Neutrophil (primary cell): Measurements from ENCODE around the gene ABCB1.

ENCODE experiments used
- H3K27ac ChIP-seq: fragments of 200-600 bp; sonication (generic); 2 replicates; pipeline ENCODE4 v1.5.1; 2016; ENCODE audit warnings: mild to moderate bottlenecking, moderate library complexity
- H3K27me3 ChIP-seq: fragments of 200-600 bp; sonication (generic); 2 replicates; pipeline ENCODE4 v1.6.0; 2016; ENCODE audit warnings: mild to moderate bottlenecking
- H3K36me3 ChIP-seq: fragments of 200-600 bp; sonication (generic); 2 replicates; pipeline ENCODE4 v1.5.1; 2017
- H3K4me1 ChIP-seq, 2 experiments: fragments of 200-600 bp in 1 of 2; sonication (generic) in 1 of 2; 1 replicate in 1 of 2; 2 replicates in 1 of 2; pipeline versions ENCODE4 v1.5.1 to v1.6.1; 2013 to 2016; ENCODE audit warnings: low read depth in 1 of 2, low read length in 1 of 2, mild to moderate bottlenecking in 1 of 2, moderate library complexity in 1 of 2; ENCODE audit not compliant: control insufficient read depth in 1 of 2, insufficient read depth in 1 of 2
- H3K4me3 ChIP-seq, 2 experiments: fragments of 200-600 bp in 1 of 2; sonication (generic) in 1 of 2; 1 replicate in 1 of 2; 2 replicates in 1 of 2; pipeline ENCODE4 v1.5.1; 2013 to 2016; ENCODE audit warnings: low read depth in 1 of 2, low read length in 1 of 2, mild to moderate bottlenecking in 1 of 2, moderate library complexity in 1 of 2
- H3K9me3 ChIP-seq: fragments of 200-600 bp; sonication (generic); 2 replicates; pipeline ENCODE4 v1.5.1; 2016
- TF ChIP-seq, protein P1 (sequence below): fragments of 200-600 bp; sonication (generic); IDR thresholded peaks from 2 replicates; pipeline ENCODE4 v1.5.1; 2016; ENCODE audit warnings: antibody characterized with exemption

Gene ABCB1

DNA sequence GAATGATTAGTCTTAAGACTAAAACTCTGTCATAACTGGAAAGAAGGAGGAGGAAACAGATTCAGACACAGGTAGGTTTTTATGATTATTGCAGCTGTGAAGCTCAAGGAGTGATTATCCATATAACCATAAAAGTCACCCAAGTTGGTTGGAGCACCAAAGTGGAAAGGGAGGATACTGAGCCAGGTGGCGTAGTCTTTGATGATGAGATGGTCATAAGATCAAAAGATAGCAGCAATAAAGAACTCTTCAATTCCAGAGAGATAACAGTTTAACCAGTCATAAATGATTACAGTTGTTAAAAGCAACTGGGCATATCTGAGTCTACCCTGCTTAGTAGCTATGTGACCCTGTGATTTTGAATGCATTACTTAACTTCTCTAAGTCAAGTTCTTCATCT, 8.4 kb downstream of the ABCB1 start:
- Histone ChIP-seq H3K9me3 (no peaks in the 10 kb centered on the region), H3K36me3 (no peaks in the 10 kb centered on the region), H3K27me3 (peaks cover 6% of the 10 kb centered on the region), H3K4me1 (no peaks in the 10 kb centered on the region), H3K4me3 (no peak overlapping the region), H3K27ac (no peak overlapping the region)
- TF ChIP-seq, protein P1, sequence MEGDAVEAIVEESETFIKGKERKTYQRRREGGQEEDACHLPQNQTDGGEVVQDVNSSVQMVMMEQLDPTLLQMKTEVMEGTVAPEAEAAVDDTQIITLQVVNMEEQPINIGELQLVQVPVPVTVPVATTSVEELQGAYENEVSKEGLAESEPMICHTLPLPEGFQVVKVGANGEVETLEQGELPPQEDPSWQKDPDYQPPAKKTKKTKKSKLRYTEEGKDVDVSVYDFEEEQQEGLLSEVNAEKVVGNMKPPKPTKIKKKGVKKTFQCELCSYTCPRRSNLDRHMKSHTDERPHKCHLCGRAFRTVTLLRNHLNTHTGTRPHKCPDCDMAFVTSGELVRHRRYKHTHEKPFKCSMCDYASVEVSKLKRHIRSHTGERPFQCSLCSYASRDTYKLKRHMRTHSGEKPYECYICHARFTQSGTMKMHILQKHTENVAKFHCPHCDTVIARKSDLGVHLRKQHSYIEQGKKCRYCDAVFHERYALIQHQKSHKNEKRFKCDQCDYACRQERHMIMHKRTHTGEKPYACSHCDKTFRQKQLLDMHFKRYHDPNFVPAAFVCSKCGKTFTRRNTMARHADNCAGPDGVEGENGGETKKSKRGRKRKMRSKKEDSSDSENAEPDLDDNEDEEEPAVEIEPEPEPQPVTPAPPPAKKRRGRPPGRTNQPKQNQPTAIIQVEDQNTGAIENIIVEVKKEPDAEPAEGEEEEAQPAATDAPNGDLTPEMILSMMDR = no peak

DNA sequence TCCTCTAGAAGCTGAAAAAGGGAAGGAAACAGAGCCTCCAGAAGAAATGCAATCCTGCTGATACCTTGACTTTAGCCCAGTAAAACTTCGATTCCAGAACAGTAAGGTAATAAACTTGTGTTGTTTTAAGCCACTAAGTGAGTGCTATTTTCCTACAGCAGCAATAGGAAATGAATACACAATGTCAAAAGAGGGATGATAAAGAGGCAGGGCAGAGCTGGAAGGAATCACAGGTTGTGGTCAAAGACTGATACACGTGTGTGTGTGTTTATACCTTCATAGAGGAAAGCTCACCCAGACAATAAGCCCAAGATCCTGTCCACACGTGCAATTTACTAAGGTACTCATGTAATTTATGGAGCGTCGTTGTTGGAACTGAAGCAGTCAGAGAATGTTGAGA, 9.5 kb downstream of the ABCB1 start:
- Histone ChIP-seq H3K4me1 (no peaks in the 10 kb centered on the region), H3K36me3 (no peaks in the 10 kb centered on the region), H3K9me3 (no peaks in the 10 kb centered on the region), H3K27me3 (no peaks in the 10 kb centered on the region), H3K4me3 (no peak overlapping the region), H3K27ac (no peak overlapping the region)
- TF ChIP-seq, protein P1 = no peak

DNA sequence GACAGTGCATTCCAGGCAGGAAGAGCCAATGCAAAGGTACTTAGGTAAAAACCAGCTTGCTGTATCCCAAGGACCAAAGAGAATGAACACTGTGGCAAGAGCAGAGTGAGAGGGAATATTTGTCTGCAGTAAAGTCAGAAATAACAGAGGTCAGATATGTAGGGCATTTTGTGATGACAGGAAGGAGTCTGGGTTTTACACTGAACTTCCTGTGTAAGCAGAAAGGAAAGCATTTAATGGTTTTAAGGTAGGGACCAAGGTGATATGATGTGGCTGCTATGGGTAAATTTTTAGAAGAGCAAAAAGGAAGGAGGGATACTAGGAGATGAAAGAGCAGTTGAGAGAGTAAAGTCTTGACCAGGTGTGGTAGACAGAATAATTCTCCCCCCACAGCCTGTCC, 10.1 kb downstream of the ABCB1 start:
- Histone ChIP-seq H3K27ac (no peak overlapping the region), H3K9me3 (no peaks in the 10 kb centered on the region), H3K4me1 (no peaks in the 10 kb centered on the region)

DNA sequence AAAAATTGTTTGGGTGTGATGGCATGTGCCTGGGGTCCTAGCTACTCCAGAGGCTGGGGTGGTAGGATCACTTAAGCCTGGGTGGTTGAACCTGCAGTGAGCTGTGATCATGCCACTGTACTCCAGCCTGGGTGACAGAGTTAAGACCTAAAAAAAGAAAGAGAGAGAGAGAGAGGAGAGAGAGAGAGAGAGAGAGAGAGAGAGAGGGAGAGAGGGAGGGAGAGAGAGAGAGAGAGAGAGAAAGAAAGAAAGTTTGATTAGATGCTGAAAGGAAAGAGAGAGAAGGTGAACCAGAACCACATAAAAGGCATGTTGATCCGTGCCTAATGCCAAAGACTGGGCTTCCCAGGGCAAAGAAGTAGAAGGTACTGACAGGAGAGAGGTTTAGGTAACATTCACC, 11.1 kb downstream of the ABCB1 start:
- no peaks in the 10 kb centered on the region for H3K9me3 ChIP-seq
- H3K4me1 ChIP-seq = no peaks in the 10 kb centered on the region
- H3K27ac ChIP-seq = no peak overlapping the region
- no peaks in the 10 kb centered on the region for H3K27me3 ChIP-seq
- H3K36me3 ChIP-seq = no peaks in the 10 kb centered on the region
- H3K4me3 ChIP-seq = no peak overlapping the region
- TF ChIP-seq, protein P1 = no peak

More for the DNA sequence above, 10.1 kb downstream of the ABCB1 start:
- TF ChIP-seq, protein P1 = no peak
- Histone ChIP-seq H3K4me3 (no peak overlapping the region), H3K36me3 (no peaks in the 10 kb centered on the region), H3K27me3 (no peaks in the 10 kb centered on the region)

DNA sequence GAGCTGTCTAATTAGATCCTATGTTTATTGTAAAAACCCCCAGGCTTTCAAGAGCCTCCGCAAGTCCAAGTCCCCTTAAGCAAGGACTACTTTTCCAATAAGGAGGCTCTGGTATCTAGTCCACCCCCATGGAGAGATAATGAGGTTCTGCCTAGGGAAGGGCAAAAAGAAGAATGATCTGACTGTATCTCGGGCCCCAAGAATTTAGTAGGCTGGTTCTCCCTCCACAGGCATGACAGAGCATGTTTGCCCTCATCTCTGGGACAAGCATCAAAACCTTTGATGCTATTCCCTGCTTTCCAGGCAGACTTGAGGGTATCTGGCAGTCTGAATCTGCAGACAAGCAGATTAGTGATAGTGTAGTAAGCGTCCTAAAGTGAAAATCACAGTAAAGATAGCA, 19.0 kb downstream of the ABCB1 start:
- no peaks in the 10 kb centered on the region for H3K27me3 ChIP-seq
- H3K36me3 ChIP-seq = no peaks in the 10 kb centered on the region
- TF ChIP-seq, protein P1 = no peak

DNA sequence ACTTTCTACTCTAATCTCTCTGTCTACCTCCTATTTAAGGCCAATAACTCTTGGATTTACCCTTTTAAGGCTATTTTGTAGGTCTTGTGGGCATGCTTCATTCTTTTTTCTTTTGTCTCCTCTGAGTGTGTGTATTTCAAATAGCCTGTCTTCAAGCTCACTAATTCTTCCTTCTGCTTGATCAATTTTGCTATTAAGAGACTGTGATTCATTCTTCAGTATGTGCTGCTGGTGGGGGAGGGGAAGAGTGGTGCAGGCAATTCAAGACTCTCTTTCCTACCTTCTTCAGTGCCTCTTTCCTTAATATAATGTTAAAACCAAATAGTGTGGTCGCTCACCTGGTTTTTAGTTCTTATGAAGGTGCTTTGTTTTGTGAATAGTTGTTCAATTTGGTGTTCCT, 20.0 kb downstream of the ABCB1 start:
- no peak overlapping the region for H3K4me3 ChIP-seq
- no peaks in the 10 kb centered on the region for H3K9me3 ChIP-seq
- H3K36me3 ChIP-seq = no peaks in the 10 kb centered on the region
- H3K4me1 ChIP-seq = no peaks in the 10 kb centered on the region
- TF ChIP-seq, protein P1 = no peak
- no peak overlapping the region for H3K27ac ChIP-seq
- H3K27me3 ChIP-seq = no peaks in the 10 kb centered on the region

More for the DNA sequence above, 19.0 kb downstream of the ABCB1 start:
- Histone ChIP-seq H3K9me3 (no peaks in the 10 kb centered on the region), H3K4me3 (no peak overlapping the region), H3K27ac (no peak overlapping the region), H3K4me1 (no peaks in the 10 kb centered on the region)
